ENCODE data around the gene ZBTB38.

ZBTB38 gene

DNA sequence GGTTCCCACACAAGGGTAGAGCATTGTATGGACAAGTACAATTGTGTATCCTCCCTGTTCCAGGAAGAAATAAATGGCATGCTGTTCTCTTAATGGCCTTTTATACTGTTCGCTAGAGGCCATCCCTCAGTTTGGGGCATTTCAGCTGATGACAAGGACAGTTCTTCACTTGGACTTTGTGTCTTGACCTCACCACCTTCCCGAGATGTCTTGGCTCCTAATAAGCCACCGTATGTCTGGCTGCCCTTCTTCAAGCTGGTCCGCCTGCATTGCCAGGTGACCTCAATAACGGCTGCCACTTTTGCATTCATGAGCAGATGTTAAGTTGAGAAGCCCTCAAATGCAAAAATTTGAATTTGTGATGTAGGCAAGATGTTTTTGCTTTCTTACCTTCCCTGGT lies 24.1 kb downstream of the ZBTB38 start:
- TF ChIP-seq CTCF (conservative IDR thresholded peaks at IDR 0.05) = no peak
- no peak for TF ChIP-seq ZFX (IDR thresholded peaks at IDR 0.05)

DNA sequence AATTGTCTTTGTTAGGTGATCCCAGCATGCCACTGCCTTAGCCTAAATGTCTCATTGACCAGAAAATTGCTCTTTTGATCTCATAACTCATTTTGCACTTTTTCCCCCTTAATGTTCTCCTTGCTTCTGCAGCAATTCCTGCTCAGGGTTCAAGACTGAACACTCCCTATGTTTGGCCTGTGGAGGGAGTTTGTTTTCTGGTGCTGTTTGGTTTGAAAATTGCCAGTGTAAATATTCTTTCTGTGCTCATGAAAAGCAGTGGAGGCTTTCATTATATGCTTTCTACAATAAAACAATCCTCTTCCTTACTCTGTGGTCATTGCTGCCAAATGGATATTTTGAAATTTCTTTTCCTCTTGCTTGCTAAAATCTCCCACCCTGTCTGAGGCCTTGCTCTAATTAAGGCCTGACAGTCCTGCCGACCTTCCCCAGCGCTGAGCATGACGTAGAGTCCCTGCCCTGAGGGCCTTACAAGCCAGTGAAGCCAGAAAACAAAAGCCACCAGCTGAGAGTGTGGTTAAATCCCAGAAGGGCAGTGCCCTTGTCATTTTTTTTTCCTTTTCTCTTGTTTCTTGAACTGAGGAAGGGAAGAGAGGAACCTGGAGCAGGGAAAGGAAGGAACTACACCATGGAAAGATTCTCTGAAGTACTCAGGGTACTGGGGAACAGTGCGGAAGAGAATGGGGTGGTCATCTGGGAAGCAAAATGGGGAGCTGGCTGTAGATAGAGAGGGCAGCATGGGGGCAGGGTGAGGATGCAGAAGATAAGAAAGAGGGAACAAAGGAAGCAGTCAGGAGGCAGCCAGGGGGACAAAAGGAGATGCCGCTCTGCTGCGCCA lies 24.8 kb downstream of the ZBTB38 start:
- TF ChIP-seq CTCF (conservative IDR thresholded peaks at IDR 0.05) = no peak
- no peak for TF ChIP-seq ZFX (IDR thresholded peaks at IDR 0.05)
- no peak overlapping the region for H3K27ac ChIP-seq

More for the DNA sequence above, 24.1 kb downstream of the ZBTB38 start:
- no peak overlapping the region for H3K27ac ChIP-seq

GRCh38 chr3:141393735-141394076 lies 25.4 kb downstream of the ZBTB38 start:
- TF ChIP-seq ZFX (IDR thresholded peaks at IDR 0.05) (no peak), CTCF (conservative IDR thresholded peaks at IDR 0.05) (no peak)
- no peak overlapping the region for H3K27ac ChIP-seq

DNA sequence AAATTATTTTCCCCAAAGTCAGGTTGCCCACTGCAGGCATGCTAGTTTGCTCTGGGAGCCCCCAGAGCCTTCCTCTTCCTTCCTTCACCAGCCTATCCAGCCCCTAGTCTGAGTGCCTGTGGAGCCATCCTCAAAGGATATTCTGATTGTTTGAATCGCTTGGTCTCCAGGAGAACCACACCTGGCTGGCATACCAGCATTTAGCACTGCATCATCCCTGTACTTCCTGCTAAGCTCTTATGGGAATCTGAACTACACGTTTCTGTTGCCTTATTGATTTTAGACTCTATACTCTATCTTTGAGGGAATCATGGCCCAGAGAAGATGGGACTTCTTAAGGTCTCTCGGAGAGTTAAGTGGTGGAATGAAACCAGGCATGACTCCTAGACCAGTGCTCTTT lies 26.3 kb downstream of the ZBTB38 start:
- H3K27ac ChIP-seq = no peak overlapping the region
- no peak for TF ChIP-seq ZFX (IDR thresholded peaks at IDR 0.05)
- TF ChIP-seq CTCF (conservative IDR thresholded peaks at IDR 0.05) = no peak

GRCh38 chr3:141395005-141395589 lies 26.8 kb downstream of the ZBTB38 start:
- no peak for TF ChIP-seq CTCF (conservative IDR thresholded peaks at IDR 0.05)
- TF ChIP-seq ZFX (IDR thresholded peaks at IDR 0.05) = no peak
- no peak overlapping the region for H3K27ac ChIP-seq

DNA sequence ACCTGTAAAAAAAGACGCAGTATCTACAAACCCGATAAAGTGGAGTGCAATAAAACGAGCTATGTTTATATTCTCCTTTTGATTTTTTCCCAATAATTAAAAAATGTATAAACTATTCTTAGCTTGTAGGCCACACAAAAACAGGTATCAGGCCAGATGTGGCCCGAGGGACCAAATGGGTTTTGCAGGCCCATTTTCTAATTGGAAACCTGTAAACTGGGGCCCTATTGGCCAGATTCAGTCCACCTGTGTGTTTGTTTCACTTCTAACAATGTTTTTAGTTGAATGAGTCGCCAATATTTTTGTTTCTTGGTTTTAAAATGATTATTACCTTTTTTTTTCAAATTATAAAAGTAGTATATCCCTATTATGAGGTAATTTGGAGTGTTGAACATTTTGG lies 29.7 kb downstream of the ZBTB38 start:
- H3K27ac ChIP-seq = no peak overlapping the region

More for the DNA sequence above, 29.7 kb downstream of the ZBTB38 start:
- no peak for TF ChIP-seq CTCF (conservative IDR thresholded peaks at IDR 0.05)
- TF ChIP-seq ZFX (IDR thresholded peaks at IDR 0.05) = no peak
